Measurements from ENCODE around the gene AFDN.

The AFDN gene

DNA sequence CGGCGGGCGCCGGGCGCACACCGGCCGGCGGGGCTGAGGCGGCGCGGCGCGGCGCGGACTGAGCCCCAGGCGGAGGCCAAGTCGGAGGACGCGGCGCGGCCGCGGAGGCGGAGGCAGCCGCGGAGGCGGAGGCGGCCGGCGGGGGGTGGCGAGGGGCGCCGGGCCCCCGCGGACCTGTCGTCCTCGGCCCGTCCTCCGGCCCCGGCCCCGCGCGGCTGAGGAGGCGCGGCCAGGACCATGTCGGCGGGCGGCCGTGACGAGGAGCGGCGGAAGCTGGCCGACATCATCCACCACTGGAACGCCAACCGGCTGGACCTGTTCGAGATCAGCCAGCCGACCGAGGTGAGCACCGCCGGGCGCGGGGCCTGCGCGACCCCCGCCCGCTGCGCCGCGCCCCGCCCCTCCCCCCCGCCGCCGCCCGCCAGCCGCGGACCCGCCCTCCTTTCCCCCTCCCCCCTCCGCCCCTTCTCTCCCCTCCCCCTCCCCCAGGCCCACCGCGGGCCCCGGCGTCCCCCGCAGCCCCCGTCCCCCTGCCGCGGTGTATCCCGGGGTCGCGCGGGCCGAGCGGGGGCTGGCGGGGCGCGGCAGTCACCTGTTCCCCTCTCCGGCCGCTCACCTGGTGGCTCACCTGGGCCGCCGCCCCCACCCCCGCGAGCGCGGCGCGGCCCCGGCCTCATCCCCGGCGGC, at the start of gene AFDN:
Gene AFDN, plus strand, starts transcription at position 16 of the 687 bp plus-strand sequence. Its CDS starts 222 bp downstream, at position 238.
- peak; percentile 69 for DNase-seq

DNA sequence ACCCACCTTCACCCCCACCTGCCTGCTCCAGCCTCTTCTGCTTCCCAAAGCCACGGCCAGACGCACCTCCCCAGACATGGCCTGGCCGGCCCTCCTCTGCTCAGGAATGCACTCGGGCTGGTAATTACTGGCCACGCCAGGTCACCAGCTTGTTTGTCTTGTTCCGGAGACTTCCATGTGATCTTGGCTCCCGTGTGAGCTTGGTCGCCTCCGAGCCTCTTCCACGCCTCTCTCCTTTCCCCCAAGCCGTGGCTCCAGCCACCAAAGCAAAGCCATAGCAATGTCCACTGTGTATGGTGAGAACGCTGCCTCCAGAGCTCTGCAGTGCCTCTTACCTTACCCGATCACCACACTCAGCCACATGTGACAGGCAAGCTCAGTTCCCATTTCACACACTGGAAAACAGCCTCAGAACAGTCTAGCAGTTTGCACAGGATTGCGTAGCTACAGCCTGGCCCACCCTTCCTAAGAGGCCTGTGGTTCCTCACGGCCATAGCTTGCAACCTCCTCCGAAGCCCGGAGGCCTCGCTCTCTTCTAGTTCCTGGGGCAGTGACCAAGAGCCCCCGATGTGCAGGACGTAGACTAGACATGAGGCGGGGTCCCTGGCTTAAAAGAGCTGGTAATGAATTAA, 48.1 kb upstream of the AFDN start:
- DNase-seq, result no peak

GRCh38 chr6:167779129-167779992, 47.4 kb upstream of the AFDN start:
- DNase-seq, result no peak

GRCh38 chr6:167779993-167780655, 46.6 kb upstream of the AFDN start:
- DNase-seq, result no peak

- peak; percentile 23 for DNase-seq
Observed at GRCh38 chr6:167781066-167781767, 45.5 kb upstream of the AFDN start.

- no peak for DNase-seq
Observed at GRCh38 chr6:167781868-167782267, 44.8 kb upstream of the AFDN start.

DNA sequence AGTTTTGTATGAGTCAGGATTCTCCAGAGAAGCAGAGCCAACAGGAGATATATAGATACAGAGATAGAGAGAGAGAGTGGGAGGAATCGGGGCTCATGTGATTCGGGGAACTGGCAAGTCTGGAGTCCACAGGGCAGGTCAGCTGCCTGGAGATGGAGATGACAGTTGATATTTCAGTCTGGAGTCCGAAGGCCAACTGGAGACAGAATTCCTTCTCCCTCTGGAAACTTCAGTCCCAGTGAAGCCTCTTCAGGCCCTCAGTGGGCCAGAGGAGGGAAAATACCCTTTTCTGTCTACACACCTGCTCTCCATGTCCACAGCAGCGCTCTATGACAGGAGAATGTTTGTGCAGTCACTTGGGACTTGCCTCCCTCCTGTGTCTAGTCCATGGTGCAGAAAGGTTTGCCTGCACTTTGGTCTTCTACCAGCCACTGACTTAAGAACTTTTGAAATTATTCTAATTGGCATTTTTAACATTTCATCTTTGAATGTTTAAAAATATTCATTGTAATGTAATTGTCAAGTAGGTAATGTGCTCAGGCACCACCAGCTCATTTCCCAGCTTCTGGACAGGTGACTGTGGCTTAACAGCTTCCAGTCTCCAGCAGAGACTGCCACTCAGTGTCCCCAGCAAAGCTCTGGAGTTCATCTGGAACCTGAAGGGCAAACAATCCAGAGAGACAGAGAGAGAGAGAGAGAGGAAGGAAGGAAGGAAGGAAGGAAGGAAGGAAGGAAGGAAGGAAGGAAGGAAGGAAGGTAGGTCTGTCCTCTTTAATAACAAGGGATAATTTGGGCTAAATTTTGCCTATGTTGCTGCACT, 43.8 kb upstream of the AFDN start:
- DNase-seq, result no peak

GRCh38 chr6:167786853-167787675, 39.6 kb upstream of the AFDN start:
- no peak for DNase-seq

- DNase-seq, result no peak
Observed at GRCh38 chr6:167787896-167788562, 38.7 kb upstream of the AFDN start.

DNA sequence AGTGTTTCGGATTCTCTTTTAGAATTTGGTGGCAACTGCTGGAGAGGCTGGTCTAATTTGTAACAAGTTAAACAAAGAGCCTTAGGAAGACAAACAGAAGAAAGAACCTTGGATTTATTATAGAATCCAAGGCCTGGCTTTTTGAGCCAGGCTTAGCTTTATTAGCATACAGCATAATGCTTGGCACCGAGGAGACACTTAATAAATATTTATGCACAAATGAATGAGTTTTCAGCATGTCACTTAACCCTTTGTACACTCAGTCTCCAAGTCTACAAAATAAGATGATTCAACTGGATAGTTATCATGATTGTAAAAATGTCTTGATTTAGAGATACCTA, 38.2 kb upstream of the AFDN start:
- DNase-seq, result no peak

GRCh38 chr6:167789358-167789757, 37.4 kb upstream of the AFDN start:
- no peak for DNase-seq

- DNase-seq, result no peak
Observed at GRCh38 chr6:167791091-167791779, 35.5 kb upstream of the AFDN start.

- DNase-seq, result no peak
Observed at GRCh38 chr6:167791780-167792478, 34.8 kb upstream of the AFDN start.

GRCh38 chr6:167793421-167793820, 33.3 kb upstream of the AFDN start:
- peak; percentile 72 for DNase-seq

DNA sequence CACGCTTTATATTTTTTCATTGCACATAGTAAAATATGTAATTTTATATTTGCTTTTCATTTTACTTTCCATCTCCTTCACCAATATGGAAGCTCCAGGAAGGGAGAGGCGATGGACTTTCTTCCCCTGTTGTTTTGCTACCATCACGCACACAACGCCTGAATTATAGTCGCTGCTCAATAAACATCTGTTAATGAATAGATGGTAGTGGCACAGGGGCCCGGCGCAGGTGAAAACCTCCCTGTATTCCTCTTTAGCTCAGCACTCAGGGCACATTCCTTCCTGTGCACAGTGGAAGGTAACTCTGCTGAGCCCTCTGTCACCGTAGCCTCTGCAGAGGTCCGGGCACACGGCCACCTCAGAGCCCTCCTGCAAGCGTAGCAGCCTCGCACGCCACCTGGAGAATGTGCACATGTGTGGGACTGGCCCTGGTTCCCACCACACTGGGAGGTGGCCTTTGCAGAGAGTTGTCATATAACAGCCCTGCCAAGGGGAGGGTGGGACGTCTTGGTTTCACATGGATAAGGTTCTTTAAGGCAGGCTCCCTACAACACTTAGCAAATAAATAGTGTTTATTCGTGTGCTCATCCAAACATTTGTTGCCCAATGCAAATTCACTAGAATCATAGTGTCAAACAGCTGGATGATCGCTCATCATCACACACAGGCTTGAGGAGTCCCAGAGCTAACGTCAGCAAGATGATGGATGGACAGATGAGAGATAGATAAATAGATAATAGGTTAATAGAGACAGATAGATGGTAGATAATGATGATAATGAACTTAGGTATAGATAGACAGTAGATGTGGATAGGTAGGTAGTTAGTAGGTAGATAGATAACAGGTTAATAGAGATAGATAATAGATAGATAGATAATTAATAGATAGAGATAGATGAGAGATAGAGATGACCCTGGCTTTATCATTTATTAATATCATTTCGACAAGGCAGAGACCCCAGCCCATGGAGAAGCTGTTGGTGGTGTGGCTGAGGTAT, 32.3 kb upstream of the AFDN start:
- no peak for DNase-seq

DNA sequence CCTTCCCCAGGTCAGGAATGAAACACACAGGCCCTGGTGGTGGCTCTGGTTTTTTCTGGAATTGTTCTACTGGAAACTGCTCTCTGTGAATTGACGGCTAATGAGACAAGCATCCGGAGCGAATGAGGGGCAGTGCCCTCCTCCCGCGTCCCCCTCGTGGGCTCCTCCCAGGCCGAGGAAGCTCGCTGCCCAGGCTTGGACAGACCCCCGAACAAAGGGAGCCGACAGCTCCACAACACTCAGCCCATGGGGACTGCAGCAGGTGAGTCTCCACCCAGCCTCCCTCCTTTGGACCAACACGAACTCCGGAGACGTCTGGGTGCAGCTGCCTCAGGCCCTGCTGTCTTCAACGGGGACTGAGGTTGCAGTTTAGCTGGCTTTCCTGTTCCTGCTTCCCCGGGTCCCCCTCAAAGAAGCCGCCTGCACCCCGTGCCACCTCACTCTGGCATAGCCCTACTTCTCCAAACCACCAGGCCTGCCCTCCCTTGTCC, 31.3 kb upstream of the AFDN start:
- no peak for DNase-seq

GRCh38 chr6:167795874-167796191, 30.9 kb upstream of the AFDN start:
- DNase-seq, result no peak
